ENCODE data around the gene RAD18. TPM values are rescaled to one million over a fixed set of nuclear protein-coding genes. Genes with fewer than 3 reads are reported as not detected.

RAD18 gene
- polyA plus RNA-seq, 1 donor from 2014 or later: 4.7 TPM

DNA sequence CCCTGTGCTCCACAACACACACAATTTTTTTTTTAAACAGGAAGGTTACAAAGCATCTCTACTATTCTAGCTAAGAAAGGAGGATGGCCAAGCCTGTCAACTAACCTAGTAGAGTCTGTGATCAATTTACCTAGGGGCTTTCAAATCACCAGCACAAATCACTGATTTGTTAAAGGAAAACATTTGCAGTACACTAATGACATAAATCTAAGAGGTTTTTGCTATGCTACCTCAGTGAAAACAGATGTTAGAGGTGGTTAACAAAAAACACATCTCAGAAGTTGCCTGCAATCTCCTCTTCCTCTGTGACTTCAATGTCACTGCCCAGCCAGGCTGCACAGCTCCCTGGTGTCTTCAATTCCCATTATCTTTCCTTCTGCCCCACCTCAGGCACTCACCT is 72.0 kb downstream of the RAD18 start:
- Histone ChIP-seq H3K79me2 (replicated peaks; ENCODE audit: insufficient read depth, low read length) (no peaks in the 10 kb centered on the region), H3K9me3 (ENCODE audit: low read length) (no peaks in the 10 kb centered on the region), H3K27ac (ENCODE audit: low read length) (no peak overlapping the region), H3K36me3 (ENCODE audit: insufficient read depth, low read length) (no peaks in the 10 kb centered on the region), H3F3A (ENCODE audit: insufficient read depth, low read length, poor library complexity, severe bottlenecking) (no peaks in the 10 kb centered on the region), H3K9me2 (ENCODE audit: insufficient read depth, low read length) (no peaks in the 10 kb centered on the region), H3K9ac (ENCODE audit: low read length) (no peak overlapping the region), H2AFZ (ENCODE audit: low read depth, low read length) (no peak overlapping the region), H3K4me2 (ENCODE audit: low read length) (no peak overlapping the region), H3K27me3 (ENCODE audit: insufficient read depth, low read depth, low read length) (no peaks in the 10 kb centered on the region), H4K20me1 (ENCODE audit: insufficient read depth) (no peaks in the 10 kb centered on the region), H3K4me3 (ENCODE audit: low read length) (no peak overlapping the region)
- TF ChIP-seq SMC3 (conservative IDR thresholded peaks at IDR 0.05; ENCODE audit: poor library complexity) (no peak), TAF1 (IDR thresholded peaks at IDR 0.05; ENCODE audit: low read depth) (no peak), POLR2AphosphoS5 (IDR thresholded peaks at IDR 0.05) (no peak), MXI1 (conservative IDR thresholded peaks at IDR 0.05; ENCODE audit: poor library complexity, severe bottlenecking) (no peak), EP300 (conservative IDR thresholded peaks at IDR 0.05; ENCODE audit: poor library complexity, severe bottlenecking) (no peak), RAD21 (conservative IDR thresholded peaks at IDR 0.05) (no peak), EZH2 (IDR thresholded peaks at IDR 0.05; ENCODE audit: borderline replicate concordance, insufficient read depth, low read length, poor library complexity, severe bottlenecking) (no peak)
- TF ChIP-seq, protein P1, sequence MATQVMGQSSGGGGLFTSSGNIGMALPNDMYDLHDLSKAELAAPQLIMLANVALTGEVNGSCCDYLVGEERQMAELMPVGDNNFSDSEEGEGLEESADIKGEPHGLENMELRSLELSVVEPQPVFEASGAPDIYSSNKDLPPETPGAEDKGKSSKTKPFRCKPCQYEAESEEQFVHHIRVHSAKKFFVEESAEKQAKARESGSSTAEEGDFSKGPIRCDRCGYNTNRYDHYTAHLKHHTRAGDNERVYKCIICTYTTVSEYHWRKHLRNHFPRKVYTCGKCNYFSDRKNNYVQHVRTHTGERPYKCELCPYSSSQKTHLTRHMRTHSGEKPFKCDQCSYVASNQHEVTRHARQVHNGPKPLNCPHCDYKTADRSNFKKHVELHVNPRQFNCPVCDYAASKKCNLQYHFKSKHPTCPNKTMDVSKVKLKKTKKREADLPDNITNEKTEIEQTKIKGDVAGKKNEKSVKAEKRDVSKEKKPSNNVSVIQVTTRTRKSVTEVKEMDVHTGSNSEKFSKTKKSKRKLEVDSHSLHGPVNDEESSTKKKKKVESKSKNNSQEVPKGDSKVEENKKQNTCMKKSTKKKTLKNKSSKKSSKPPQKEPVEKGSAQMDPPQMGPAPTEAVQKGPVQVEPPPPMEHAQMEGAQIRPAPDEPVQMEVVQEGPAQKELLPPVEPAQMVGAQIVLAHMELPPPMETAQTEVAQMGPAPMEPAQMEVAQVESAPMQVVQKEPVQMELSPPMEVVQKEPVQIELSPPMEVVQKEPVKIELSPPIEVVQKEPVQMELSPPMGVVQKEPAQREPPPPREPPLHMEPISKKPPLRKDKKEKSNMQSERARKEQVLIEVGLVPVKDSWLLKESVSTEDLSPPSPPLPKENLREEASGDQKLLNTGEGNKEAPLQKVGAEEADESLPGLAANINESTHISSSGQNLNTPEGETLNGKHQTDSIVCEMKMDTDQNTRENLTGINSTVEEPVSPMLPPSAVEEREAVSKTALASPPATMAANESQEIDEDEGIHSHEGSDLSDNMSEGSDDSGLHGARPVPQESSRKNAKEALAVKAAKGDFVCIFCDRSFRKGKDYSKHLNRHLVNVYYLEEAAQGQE (IDR thresholded peaks at IDR 0.05; ENCODE audit: borderline replicate concordance): no peak
- TF ChIP-seq, protein P2, sequence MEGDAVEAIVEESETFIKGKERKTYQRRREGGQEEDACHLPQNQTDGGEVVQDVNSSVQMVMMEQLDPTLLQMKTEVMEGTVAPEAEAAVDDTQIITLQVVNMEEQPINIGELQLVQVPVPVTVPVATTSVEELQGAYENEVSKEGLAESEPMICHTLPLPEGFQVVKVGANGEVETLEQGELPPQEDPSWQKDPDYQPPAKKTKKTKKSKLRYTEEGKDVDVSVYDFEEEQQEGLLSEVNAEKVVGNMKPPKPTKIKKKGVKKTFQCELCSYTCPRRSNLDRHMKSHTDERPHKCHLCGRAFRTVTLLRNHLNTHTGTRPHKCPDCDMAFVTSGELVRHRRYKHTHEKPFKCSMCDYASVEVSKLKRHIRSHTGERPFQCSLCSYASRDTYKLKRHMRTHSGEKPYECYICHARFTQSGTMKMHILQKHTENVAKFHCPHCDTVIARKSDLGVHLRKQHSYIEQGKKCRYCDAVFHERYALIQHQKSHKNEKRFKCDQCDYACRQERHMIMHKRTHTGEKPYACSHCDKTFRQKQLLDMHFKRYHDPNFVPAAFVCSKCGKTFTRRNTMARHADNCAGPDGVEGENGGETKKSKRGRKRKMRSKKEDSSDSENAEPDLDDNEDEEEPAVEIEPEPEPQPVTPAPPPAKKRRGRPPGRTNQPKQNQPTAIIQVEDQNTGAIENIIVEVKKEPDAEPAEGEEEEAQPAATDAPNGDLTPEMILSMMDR (IDR thresholded peaks at IDR 0.05; ENCODE audit: poor library complexity, severe bottlenecking): no peak

DNA sequence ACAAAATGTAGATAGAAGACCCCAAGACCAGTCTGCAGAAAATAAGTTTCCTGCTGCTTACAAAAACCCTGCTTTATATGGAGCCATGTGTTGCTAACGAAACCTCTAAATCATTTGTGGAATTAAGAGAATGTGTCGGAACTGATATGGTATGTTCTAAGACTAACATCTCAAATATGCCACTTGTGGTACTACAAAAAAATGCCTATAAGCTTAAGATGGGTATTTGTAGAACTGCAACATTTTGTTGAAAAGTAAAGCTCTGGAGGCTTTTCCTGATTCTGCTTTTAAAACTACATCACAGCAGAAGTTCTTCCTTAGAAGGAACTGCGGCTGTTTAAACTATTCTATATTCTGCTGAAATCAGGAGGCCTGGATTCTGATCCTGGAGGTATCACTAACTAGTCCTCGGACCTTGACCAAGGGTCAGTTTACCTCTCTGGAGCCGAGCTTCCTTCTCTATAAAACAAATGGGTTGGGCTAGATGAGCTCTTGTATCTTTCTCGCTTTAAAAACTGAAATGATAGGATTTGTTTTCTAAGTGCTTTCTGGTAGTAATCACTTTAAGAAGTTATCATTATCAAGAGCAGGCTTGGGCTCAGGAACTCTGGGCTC is 74.9 kb downstream of the RAD18 start:
- H3K9me3 ChIP-seq (ENCODE audit: low read length): no peaks in the 10 kb centered on the region
- H3K4me2 ChIP-seq (ENCODE audit: low read length): no peak overlapping the region
- H2AFZ ChIP-seq (ENCODE audit: low read depth, low read length): no peak overlapping the region
- no peaks in the 10 kb centered on the region for H3K79me2 ChIP-seq (replicated peaks; ENCODE audit: insufficient read depth, low read length)
- H3K9me2 ChIP-seq (ENCODE audit: insufficient read depth, low read length): no peaks in the 10 kb centered on the region
- no peaks in the 10 kb centered on the region for H3K36me3 ChIP-seq (ENCODE audit: insufficient read depth, low read length)
- H3F3A ChIP-seq (ENCODE audit: insufficient read depth, low read length, poor library complexity, severe bottlenecking): no peaks in the 10 kb centered on the region
- H4K20me1 ChIP-seq (ENCODE audit: insufficient read depth): no peaks in the 10 kb centered on the region
- H3K27me3 ChIP-seq (ENCODE audit: insufficient read depth, low read depth, low read length): no peaks in the 10 kb centered on the region
- TF ChIP-seq EP300 (conservative IDR thresholded peaks at IDR 0.05; ENCODE audit: poor library complexity, severe bottlenecking) (no peak), EZH2 (IDR thresholded peaks at IDR 0.05; ENCODE audit: borderline replicate concordance, insufficient read depth, low read length, poor library complexity, severe bottlenecking) (no peak), MXI1 (conservative IDR thresholded peaks at IDR 0.05; ENCODE audit: poor library complexity, severe bottlenecking) (no peak), SMC3 (conservative IDR thresholded peaks at IDR 0.05; ENCODE audit: poor library complexity) (no peak), RAD21 (conservative IDR thresholded peaks at IDR 0.05) (no peak), TAF1 (IDR thresholded peaks at IDR 0.05; ENCODE audit: low read depth) (no peak), POLR2AphosphoS5 (IDR thresholded peaks at IDR 0.05) (no peak)
- TF ChIP-seq, protein P1 (IDR thresholded peaks at IDR 0.05; ENCODE audit: borderline replicate concordance): no peak
- TF ChIP-seq, protein P2 (IDR thresholded peaks at IDR 0.05; ENCODE audit: poor library complexity, severe bottlenecking): no peak
- no peak overlapping the region for H3K9ac ChIP-seq (ENCODE audit: low read length)
- H3K4me3 ChIP-seq (ENCODE audit: low read length): no peak overlapping the region
- no peak overlapping the region for H3K27ac ChIP-seq (ENCODE audit: low read length)
